ENCODE results near the gene ATRX. TPM values are rescaled to one million over a fixed set of nuclear protein-coding genes. Genes with fewer than 3 reads are reported as not detected.

The ATRX gene
- polyA plus RNA-seq, 1 of the 3 experiments (the other 2 are of a cell fraction): 27.6 TPM

GRCh38 chrX:77795124-77795523 lies 9.1 kb upstream of the ATRX start:
- no peaks in the 10 kb centered on the region for H4K20me1 ChIP-seq (ENCODE audit: insufficient read depth)
- no peaks in the 10 kb centered on the region for H3K79me2 ChIP-seq (ENCODE audit: insufficient read depth)
- ChIA-PET POLR2A (no interaction called here), CTCF (no interaction called here)
- TF ChIP-seq ZBTB33 (IDR thresholded peaks at IDR 0.05; ENCODE audit: borderline replicate concordance, low read depth) (no peak), NFIC (IDR thresholded peaks at IDR 0.05; ENCODE audit: borderline replicate concordance) (no peak), RXRA (IDR thresholded peaks at IDR 0.05; ENCODE audit: borderline replicate concordance, low read depth) (no peak), PBX3 (IDR thresholded peaks at IDR 0.05) (no peak), MEF2A (IDR thresholded peaks at IDR 0.05; ENCODE audit: borderline replicate concordance, low read depth) (no peak), CTCF (IDR thresholded peaks at IDR 0.05) (no peak), REST (IDR thresholded peaks at IDR 0.05; ENCODE audit: low read depth, low read length) (no peak), NRF1 (IDR thresholded peaks at IDR 0.05; ENCODE audit: low read depth, low read length) (no peak), RCOR1 (IDR thresholded peaks at IDR 0.05; ENCODE audit: low read length) (no peak), FOXJ3 (CRISPR knock-in tag; IDR thresholded peaks at IDR 0.05) (no peak), ELF1 (IDR thresholded peaks at IDR 0.05) (no peak), USF1 (IDR thresholded peaks at IDR 0.05; ENCODE audit: borderline replicate concordance, low read depth) (no peak), POLR2AphosphoS5 (IDR thresholded peaks at IDR 0.05; ENCODE audit: low read depth, low read length) (no peak), FOSL2 (IDR thresholded peaks at IDR 0.05; ENCODE audit: borderline replicate concordance, low read depth) (no peak), EZH2phosphoT487 (IDR thresholded peaks at IDR 0.05; ENCODE audit: borderline replicate concordance, low read depth) (no peak)
- H3K9me3 ChIP-seq: no peaks in the 10 kb centered on the region
- no peaks in the 10 kb centered on the region; the same call in 1 of the 2 replicates for H3K27me3 ChIP-seq (ENCODE audit: insufficient read depth)
- H3K9me2 ChIP-seq: no peaks in the 10 kb centered on the region
- 53% methylated on average over 1 of the region's 1 CpG for WGBS (ENCODE audit: low lambda C conversion rate)
- H3K4me3 ChIP-seq (ENCODE audit: low read depth in 2 of 2, low read length in 1 of 2): no peak overlapping the region
- peaks cover 6% of the 10 kb centered on the region for H3F3A ChIP-seq (replicated peaks; ENCODE audit: insufficient read depth)
- H2AFZ ChIP-seq (ENCODE audit: low read depth): no peak overlapping the region
- H3K4me2 ChIP-seq: no peak overlapping the region
- no peaks in the 10 kb centered on the region for H3K36me3 ChIP-seq (replicated peaks in 1 of 2; ENCODE audit: control insufficient read depth in 1 of 2, insufficient read depth in 2 of 2, low read length in 1 of 2)
- no peaks in the 10 kb centered on the region for H3K4me1 ChIP-seq (ENCODE audit: control insufficient read depth in 1 of 2, insufficient read depth in 2 of 2, low read depth in 1 of 2, low read length in 1 of 2)
- H3K27ac ChIP-seq (ENCODE audit: low read depth in 2 of 2, low read length in 1 of 2): no peak overlapping the region
- no peak overlapping the region for H3K9ac ChIP-seq
- no peak for DNase-seq

Data from SK-N-SH (cell line).